Activated naive CD4-positive, alpha-beta T cell treated with anti-CD3 and anti-CD28 coated beads, Interleukin-2, amount 10 ng/mL, durations not matched to agents 7 days and 5 days (primary cell): ENCODE data around the gene PACSIN1.
A peak's percentile ranks its signal among the peaks of the same experiment; 100 is the strongest.

Experiments
- CTCF ChIA-PET: fragments of 350-600 bp; sonication (Branson Sonifier 250); formaldehyde crosslinking; loops from one replicate; lab custom pipeline; 2021; ENCODE audit warnings: antibody characterized with exemption; lab: Charles Lee
- DNase-seq: peaks from one replicate; pipeline ENCODE4 v3.0.0-alpha.2; 2020
- H3K27ac Mint-ChIP-seq: one replicate; pipeline ENCODE4 v1.8.0; 2021; ENCODE audit warnings: mild to moderate bottlenecking, moderate library complexity, mixed read lengths
- H3K27me3 Mint-ChIP-seq: one replicate; pipeline ENCODE4 v1.8.0; 2021; ENCODE audit warnings: mild to moderate bottlenecking, mixed read lengths
- H3K36me3 Mint-ChIP-seq: one replicate; pipeline ENCODE4 v1.8.0; 2021; ENCODE audit warnings: mixed read lengths
- H3K4me1 Mint-ChIP-seq: one replicate; pipeline ENCODE4 v1.8.0; 2021; ENCODE audit warnings: mixed read lengths
- H3K4me3 Mint-ChIP-seq: one replicate; pipeline ENCODE4 v1.8.0; 2021; ENCODE audit warnings: mild to moderate bottlenecking, moderate library complexity, mixed read lengths
- H3K9me3 Mint-ChIP-seq: one replicate; pipeline ENCODE4 v1.8.0; 2021; ENCODE audit warnings: mixed read lengths

Gene PACSIN1

DNA sequence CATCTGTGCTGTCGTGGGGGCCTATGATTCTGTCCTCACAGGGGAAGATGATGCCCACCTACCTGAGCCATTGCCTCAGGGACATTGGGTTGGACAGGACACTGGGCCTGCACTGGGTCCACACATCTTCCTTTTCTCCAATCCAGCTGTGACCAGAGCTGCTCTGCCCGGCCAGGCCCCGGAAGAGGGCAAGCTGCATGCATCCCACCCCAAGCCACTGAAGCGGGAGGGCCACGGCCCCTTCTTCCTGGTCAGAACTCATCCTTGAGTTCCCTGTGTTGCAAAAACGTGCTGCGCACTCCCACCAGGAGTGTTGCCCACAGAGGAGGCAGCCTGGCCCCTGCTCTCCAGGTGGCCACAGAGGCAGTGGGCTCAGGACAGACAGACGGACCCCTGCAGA lies 52.1 kb downstream of the PACSIN1 start:
- DNase-seq, result peak; percentile 15
- no peaks in the 10 kb centered on the region for H3K36me3 Mint-ChIP-seq
- no peak overlapping the region for H3K27ac Mint-ChIP-seq

DNA sequence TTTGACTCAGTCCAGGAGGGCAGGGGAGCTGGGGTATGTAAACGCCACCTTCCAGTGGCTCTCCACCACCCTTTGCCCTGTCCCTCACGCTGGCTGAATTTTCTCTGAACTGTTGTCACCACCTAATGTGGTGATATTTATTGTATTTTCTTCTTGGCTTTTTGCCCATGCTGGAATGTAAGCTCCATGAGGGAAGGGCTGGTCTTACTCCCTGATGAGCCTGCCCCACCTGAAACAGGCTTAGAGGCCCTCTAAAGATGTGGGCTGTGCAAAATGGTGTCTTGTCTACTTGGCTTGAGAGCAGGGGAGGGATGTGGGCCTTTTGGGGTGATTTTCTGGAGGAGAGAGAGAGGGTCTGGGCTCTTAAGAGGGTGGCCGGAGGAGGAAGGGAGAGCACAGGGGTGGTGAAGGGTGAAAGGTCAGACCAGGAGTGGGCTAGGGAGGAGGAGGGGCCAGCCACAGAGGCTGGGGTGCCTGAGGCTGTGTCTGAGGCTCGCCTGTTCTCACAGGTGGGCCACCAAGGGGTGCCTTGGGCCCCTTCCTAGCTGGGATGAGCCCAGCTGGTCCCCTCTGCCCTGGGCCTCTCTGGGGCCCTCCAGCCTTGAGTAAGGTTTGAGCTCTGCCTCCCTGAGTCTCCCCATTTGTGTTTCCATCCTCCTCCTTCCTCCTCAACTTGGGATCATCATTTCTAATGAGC lies 52.9 kb downstream of the PACSIN1 start:
- DNase-seq, result no peak
- H3K27ac Mint-ChIP-seq, result no peak overlapping the region
- H3K36me3 Mint-ChIP-seq, result no peaks in the 10 kb centered on the region
- H3K9me3 Mint-ChIP-seq, result no peaks in the 10 kb centered on the region
- peaks cover 34% of the 10 kb centered on the region for H3K27me3 Mint-ChIP-seq
- H3K4me3 Mint-ChIP-seq, result no peak overlapping the region
- CTCF ChIA-PET, result no interaction called here
- no peaks in the 10 kb centered on the region for H3K4me1 Mint-ChIP-seq

More for the DNA sequence above, 52.1 kb downstream of the PACSIN1 start:
- Mint-ChIP-seq H3K9me3 (no peaks in the 10 kb centered on the region), H3K27me3 (peaks cover 40% of the 10 kb centered on the region), H3K4me3 (no peak overlapping the region), H3K4me1 (no peaks in the 10 kb centered on the region)
- CTCF ChIA-PET, result no interaction called here

DNA sequence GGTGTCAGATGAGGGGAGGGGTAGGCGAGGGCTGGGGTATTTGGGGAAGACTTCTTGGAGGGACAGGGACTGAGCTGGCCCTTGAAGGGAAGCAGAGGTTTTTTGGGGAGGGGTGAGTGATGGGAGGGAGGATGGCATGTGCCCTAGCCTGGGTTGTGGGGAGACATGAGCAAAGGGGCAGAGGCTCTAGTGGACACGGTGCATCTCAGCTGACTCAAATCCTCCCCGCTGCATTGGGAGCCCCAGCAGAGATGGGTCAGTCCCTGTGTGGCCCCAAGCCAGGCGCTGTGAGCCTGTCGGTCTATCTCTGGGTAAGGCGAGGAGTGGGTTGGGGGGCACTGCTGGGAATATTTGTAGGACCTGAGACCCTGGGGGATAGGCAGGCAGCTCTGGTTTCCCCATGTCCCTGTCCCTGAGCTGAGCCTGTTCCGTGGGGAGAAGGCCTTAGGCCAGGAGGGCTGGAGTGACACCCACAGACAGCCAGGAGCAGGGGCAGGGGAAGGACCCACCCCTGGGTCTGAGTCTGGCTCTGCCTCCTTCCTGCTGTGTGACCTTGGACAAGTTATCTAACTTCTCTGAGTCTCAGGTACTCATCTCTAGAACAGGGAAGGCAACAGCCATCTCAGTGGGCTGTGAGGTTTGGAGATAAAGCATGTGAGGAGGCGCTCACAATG lies 54.2 kb downstream of the PACSIN1 start:
- no peak overlapping the region for H3K27ac Mint-ChIP-seq
- H3K36me3 Mint-ChIP-seq, result no peaks in the 10 kb centered on the region
- CTCF ChIA-PET, result no interaction called here
- H3K4me3 Mint-ChIP-seq, result no peak overlapping the region
- H3K27me3 Mint-ChIP-seq, result peaks cover 26% of the 10 kb centered on the region
- H3K4me1 Mint-ChIP-seq, result no peaks in the 10 kb centered on the region
- DNase-seq, result no peak
- H3K9me3 Mint-ChIP-seq, result no peaks in the 10 kb centered on the region

DNA sequence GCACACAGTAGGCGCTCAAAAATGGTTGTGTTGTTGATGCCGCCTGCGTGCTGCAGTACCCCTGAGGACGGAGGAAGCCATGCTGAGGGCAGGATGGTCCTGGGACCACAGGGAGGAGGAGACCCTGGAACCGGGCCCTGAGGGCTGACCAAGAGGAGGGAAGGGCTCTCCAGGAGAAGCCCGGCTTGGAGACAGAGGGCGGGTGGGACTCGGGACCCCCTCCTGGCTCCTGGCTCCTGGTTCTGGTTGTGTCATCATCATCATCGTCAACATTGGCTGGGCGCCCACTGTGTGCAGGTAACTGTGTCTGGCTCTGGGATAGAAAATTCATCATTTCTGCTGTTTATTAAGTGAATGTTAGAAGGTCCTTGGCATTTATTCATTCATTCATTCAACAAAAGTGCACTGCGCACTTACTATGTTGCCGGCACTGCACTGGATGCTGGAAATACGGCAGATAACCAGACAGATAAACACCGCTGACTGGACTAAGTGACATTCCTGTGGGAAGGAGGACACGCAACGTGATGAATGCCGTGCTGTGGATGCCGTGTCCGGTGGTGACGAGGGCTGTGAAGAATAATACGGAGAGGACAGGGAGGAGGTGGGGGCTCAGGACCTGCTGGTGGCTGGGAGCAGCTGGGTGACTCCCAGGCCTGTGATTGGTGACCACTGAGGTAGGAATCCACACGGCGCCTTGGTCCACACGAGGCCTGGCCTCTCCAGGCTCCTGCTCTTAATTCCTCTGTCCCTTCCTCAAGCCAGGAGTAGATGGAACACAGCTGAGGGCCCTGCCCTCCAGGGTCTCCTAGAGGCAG lies 55.0 kb downstream of the PACSIN1 start:
- Mint-ChIP-seq H3K27me3 (peaks cover 19% of the 10 kb centered on the region), H3K4me1 (no peaks in the 10 kb centered on the region), H3K4me3 (no peak overlapping the region), H3K27ac (no peak overlapping the region), H3K9me3 (no peaks in the 10 kb centered on the region), H3K36me3 (no peaks in the 10 kb centered on the region)
- no peak for DNase-seq
- CTCF ChIA-PET, result no interaction called here

DNA sequence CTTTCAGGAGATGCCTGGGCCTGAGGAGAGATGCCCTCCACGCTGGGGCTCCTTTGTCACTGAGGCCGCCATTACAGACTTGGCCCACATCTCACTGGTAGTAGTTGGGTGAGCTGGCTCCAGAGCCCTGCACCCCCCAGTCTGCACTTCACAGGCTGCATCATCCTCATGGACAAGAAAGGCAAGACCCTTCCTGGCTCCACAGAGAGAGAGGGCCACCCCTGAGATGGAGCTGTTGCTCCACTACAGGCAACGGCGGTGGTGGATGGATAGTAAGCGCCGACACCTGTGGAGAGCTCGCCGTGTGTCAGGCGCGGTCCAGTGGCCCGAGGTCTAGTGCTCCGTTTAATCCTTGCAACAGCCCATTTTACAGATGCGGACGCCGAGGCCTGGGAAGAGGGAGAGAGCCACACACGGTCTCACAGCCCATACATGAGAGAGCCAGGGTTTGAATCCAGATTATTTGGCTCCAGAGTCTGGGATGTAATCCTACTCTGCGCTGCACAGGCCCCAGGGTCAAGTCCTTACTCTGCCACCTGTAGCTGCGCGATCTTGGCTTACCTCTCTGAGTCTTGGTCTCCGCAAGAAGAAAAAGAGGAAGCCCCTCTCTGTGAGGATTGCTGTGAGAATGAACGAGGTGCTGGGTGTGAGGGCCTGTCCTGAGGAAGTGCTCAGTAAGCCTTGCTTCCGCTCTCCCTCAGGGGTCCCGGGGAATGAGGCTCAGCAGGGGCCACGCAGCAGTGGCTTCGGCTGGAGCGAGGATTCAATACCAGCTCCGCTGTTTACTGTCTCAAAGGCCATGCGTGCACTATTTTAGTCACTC lies 55.8 kb downstream of the PACSIN1 start:
- H3K36me3 Mint-ChIP-seq, result no peaks in the 10 kb centered on the region
- no peaks in the 10 kb centered on the region for H3K9me3 Mint-ChIP-seq
- H3K27me3 Mint-ChIP-seq, result peaks cover 19% of the 10 kb centered on the region
- DNase-seq, result no peak
- H3K4me1 Mint-ChIP-seq, result no peaks in the 10 kb centered on the region
- H3K27ac Mint-ChIP-seq, result no peak overlapping the region
- no peak overlapping the region for H3K4me3 Mint-ChIP-seq
- CTCF ChIA-PET, result no interaction called here

DNA sequence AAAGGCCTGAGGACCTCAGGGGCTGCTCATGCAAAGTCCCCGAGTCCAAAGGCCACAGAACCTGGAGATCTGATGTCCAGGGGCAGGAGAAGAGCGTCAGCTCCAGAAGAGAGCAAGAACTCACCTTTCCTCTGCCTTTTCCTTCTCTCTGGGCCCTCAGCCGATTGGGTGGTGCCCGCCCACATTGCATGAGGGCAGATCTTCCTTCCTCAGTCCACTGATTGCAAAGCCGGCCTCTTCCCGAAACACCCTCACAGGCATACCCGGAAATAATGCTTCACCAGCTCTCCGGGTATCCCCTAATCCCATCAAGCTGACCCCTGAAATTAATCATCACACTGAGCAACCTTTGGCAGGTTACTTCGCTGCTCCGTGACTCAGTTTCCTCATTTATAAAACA lies 56.9 kb downstream of the PACSIN1 start:
- DNase-seq, result no peak
- no peak overlapping the region for H3K4me3 Mint-ChIP-seq
- H3K9me3 Mint-ChIP-seq, result no peaks in the 10 kb centered on the region
- H3K27me3 Mint-ChIP-seq, result peaks cover 21% of the 10 kb centered on the region
- H3K36me3 Mint-ChIP-seq, result no peaks in the 10 kb centered on the region
- H3K4me1 Mint-ChIP-seq, result peaks cover 7% of the 10 kb centered on the region
- CTCF ChIA-PET, result no interaction called here
- H3K27ac Mint-ChIP-seq, result no peak overlapping the region

DNA sequence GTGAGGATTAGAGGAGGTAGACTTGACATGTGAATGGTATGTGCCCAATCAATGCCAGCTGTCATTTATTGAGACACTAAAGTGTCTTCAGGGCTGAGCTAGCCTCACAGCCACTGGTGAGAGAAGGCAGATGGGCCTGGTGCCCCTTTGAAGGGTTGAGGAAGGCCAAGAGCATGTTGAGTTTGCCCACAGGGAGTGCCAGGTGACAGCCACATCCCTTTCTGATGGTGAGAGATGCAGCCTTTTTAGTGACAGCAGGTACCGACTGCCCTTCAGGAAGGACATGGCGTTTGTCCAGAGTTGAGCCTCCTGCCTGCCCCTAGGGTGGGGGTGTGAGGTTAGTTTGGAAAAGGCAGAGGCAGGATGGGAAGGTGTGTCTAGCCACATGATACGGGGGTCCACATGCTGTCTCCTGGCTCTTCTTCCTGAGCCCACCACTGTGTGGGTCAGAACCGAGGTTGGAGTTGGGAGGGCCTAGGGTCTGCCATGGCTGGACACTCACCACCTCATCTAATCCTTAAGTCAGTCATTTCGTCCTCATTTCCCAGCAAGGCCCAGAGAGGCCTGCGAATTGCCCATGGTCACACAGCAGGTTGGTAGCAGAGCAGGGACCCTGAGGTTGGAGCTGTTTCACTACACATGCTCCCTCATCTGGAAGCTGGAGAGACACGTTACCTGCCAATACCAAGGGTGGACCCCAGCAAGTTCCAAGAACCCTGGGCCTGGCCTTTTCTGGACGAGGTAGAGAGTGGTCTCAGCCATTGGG lies 57.7 kb downstream of the PACSIN1 start:
- DNase-seq, result no peak
- Mint-ChIP-seq H3K27me3 (peaks cover 20% of the 10 kb centered on the region), H3K4me3 (no peak overlapping the region), H3K9me3 (no peaks in the 10 kb centered on the region), H3K27ac (no peak overlapping the region), H3K4me1 (peaks cover 8% of the 10 kb centered on the region), H3K36me3 (no peaks in the 10 kb centered on the region)
- CTCF ChIA-PET, result no interaction called here

DNA sequence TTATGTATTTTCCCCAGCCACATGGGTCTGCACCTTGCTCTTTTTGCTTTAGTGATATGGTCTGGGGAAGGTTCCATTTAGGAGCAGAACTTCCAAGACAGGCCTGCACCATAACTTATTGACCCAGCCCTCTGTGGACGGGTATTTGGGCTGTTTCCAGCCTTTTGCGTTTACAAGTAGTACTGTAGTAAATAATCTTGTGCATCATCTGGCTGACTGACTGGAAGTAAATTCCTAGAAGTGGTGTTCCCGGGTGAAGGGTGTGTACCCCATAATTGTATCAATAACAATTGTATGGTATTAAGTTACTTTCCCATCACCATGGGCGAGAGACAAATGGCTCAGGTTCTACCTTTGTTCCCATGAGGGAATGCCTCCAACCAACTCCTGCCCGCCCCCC lies 58.6 kb downstream of the PACSIN1 start:
- Mint-ChIP-seq H3K27ac (no peak overlapping the region), H3K36me3 (no peaks in the 10 kb centered on the region), H3K27me3 (peaks cover 22% of the 10 kb centered on the region), H3K4me1 (peaks cover 8% of the 10 kb centered on the region), H3K4me3 (no peak overlapping the region), H3K9me3 (no peaks in the 10 kb centered on the region)
- no peak for DNase-seq
- CTCF ChIA-PET, result no interaction called here

DNA sequence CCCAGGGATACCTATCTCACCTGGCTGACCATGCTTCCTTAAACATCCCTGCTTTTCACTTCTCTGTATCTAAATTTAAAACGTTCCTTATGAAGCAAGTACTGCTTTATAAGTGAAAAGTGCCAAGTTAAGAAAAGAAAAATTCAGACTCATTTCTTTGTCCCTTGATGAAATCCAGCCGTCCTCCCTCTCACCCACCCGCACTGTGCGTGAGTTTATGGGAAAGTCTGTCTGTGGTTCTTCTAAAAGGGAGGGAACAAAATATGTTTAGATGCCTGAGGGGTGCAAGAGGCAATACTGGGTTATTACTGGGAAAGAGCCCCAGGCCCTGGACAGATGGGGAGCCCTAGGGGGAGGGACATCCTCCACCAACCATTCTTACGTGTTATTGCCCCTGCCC lies 59.1 kb downstream of the PACSIN1 start:
- Mint-ChIP-seq H3K27me3 (peaks cover 22% of the 10 kb centered on the region), H3K4me3 (no peak overlapping the region), H3K27ac (no peak overlapping the region), H3K4me1 (peaks cover 8% of the 10 kb centered on the region), H3K36me3 (no peaks in the 10 kb centered on the region), H3K9me3 (no peaks in the 10 kb centered on the region)
- DNase-seq, result no peak
- CTCF ChIA-PET, result no interaction called here

GRCh38 chr6:34525431-34526175 lies 59.7 kb downstream of the PACSIN1 start:
- Mint-ChIP-seq H3K9me3 (no peaks in the 10 kb centered on the region), H3K27ac (no peak overlapping the region), H3K36me3 (no peaks in the 10 kb centered on the region), H3K4me3 (no peak overlapping the region), H3K4me1 (peaks cover 8% of the 10 kb centered on the region), H3K27me3 (peaks cover 22% of the 10 kb centered on the region)
- CTCF ChIA-PET, result interaction anchor here (1.0 to 4.3 kb wide), 2 partner anchors 58 to 84 kb away, joined by 3 to 27 read pairs; no protein-coding TSS in a partner anchor
- DNase-seq, result no peak

GRCh38 chr6:34526241-34526972 lies 60.5 kb downstream of the PACSIN1 start:
- H3K4me3 Mint-ChIP-seq, result no peak overlapping the region
- no peak overlapping the region for H3K27ac Mint-ChIP-seq
- CTCF ChIA-PET, result interaction anchor here (1.0 to 4.3 kb wide), 4 partner anchors 58 to 613 kb away, joined by 3 to 27 read pairs (median 4); no protein-coding TSS in a partner anchor
- peaks cover 19% of the 10 kb centered on the region for H3K27me3 Mint-ChIP-seq
- DNase-seq, result no peak
- H3K36me3 Mint-ChIP-seq, result no peaks in the 10 kb centered on the region
- H3K9me3 Mint-ChIP-seq, result no peaks in the 10 kb centered on the region
- H3K4me1 Mint-ChIP-seq, result peaks cover 8% of the 10 kb centered on the region

DNA sequence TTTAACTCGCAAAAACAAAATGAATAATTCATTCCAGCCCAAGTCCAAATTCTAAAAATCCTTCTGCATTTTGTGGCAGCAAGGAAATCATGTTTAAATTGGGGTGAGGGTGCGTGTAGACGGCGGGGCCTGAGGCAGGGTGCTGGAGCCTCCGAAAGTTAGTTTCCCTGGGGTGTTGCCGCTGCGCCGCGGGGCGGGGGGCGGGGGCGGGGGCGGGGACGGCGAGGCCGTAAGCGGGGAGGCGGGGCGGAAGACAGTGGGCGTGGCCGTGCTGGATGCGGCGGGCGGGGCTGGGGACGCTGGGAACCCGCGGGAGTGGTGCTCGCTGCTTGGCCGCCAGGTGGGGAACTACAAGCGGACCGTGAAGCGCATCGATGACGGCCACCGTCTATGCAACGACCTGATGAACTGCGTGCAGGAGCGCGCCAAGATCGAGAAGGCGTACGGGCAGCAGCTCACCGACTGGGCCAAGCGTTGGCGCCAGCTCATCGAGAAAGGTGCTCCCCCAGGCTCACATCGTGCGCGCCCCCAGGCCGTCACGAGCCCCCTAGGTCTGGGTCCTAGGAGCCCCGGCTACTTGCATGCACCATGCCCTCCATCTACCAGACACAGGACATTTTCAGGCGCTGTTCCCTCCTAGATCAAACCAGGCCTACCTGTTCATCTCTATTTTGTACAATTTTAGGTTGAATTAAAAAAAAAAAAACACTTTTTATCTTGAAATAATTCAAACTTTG lies 61.3 kb downstream of the PACSIN1 start:
- peak; percentile 97 for DNase-seq
- H3K36me3 Mint-ChIP-seq, result no peaks in the 10 kb centered on the region
- peaks cover 14% of the 10 kb centered on the region for H3K27me3 Mint-ChIP-seq
- no peaks in the 10 kb centered on the region for H3K9me3 Mint-ChIP-seq
- peak overlapping the region; percentile 16 for H3K27ac Mint-ChIP-seq
- peaks cover 8% of the 10 kb centered on the region for H3K4me1 Mint-ChIP-seq
- H3K4me3 Mint-ChIP-seq, result no peak overlapping the region
- CTCF ChIA-PET, result interaction anchor here (0.8 to 4.3 kb wide), 9 partner anchors 16 to 613 kb away, joined by 3 to 27 read pairs (median 4); no protein-coding TSS in a partner anchor
